Measurements from ENCODE around the gene AUP1.

GRCh38 chr2:74533464-74533863, 4.0 kb upstream of the AUP1 start:
- no peak for TF ChIP-seq CTCF (IDR thresholded peaks at IDR 0.05)
- no peak for TF ChIP-seq POLR2AphosphoS5 (IDR thresholded peaks at IDR 0.05)
